ENCODE measurements around the gene IGSF9. TPM values are rescaled to one million over a fixed set of nuclear protein-coding genes. Genes with fewer than 3 reads are reported as not detected.
"Not testable (repeated sequence)": the region's sequence is repeated elsewhere in the genome, so short reads cannot be mapped to it uniquely, and the experiment has no call there.

The IGSF9 gene
- total RNA-seq, 1 experiment from 2014 or later, result 0.03 TPM

GRCh38 chr1:159915571-159916241 is 29.7 kb downstream of the IGSF9 start:
- no peak for DNase-seq (ENCODE audit: low read depth)
- in situ Hi-C loops (cut with HindIII; ENCODE audit: low pct_unique_long_range_greater_than_20kb, low sequenced_read_pairs), result no loop called here

- in situ Hi-C loops (cut with HindIII; ENCODE audit: low pct_unique_long_range_greater_than_20kb, low sequenced_read_pairs), result no loop called here
- DNase-seq (ENCODE audit: low read depth), result no peak
Observed at GRCh38 chr1:159914252-159915018, 31.0 kb downstream of the IGSF9 start.

- in situ Hi-C loops (cut with HindIII; ENCODE audit: low pct_unique_long_range_greater_than_20kb, low sequenced_read_pairs), result no loop called here
- DNase-seq (ENCODE audit: low read depth), result no peak
Observed at GRCh38 chr1:159913451-159914192, 31.8 kb downstream of the IGSF9 start.

GRCh38 chr1:159911326-159912070 is 33.9 kb downstream of the IGSF9 start:
- DNase-seq (ENCODE audit: low read depth), result no peak
- in situ Hi-C loops (cut with HindIII; ENCODE audit: low pct_unique_long_range_greater_than_20kb, low sequenced_read_pairs), result no loop called here

GRCh38 chr1:159908031-159908940 is 37.1 kb downstream of the IGSF9 start:
- DNase-seq (ENCODE audit: low read depth), result no peak
- in situ Hi-C loops (cut with HindIII; ENCODE audit: low pct_unique_long_range_greater_than_20kb, low sequenced_read_pairs), result no loop called here

- DNase-seq (ENCODE audit: low read depth), result no peak
Observed at GRCh38 chr1:159906960-159907359, 38.5 kb downstream of the IGSF9 start.

GRCh38 chr1:159904036-159904435 is 41.4 kb downstream of the IGSF9 start:
- in situ Hi-C loops (cut with HindIII; ENCODE audit: low pct_unique_long_range_greater_than_20kb, low sequenced_read_pairs); DNase-seq (ENCODE audit: low read depth): not testable (repeated sequence)

More at GRCh38 chr1:159906960-159907359, 38.5 kb downstream of the IGSF9 start:
- in situ Hi-C loops (cut with HindIII; ENCODE audit: low pct_unique_long_range_greater_than_20kb, low sequenced_read_pairs), result no loop called here

GRCh38 chr1:159902541-159902940 is 42.9 kb downstream of the IGSF9 start:
- in situ Hi-C loops (cut with HindIII; ENCODE audit: low pct_unique_long_range_greater_than_20kb, low sequenced_read_pairs), result no loop called here
- DNase-seq (ENCODE audit: low read depth), result no peak

- in situ Hi-C loops (cut with HindIII; ENCODE audit: low pct_unique_long_range_greater_than_20kb, low sequenced_read_pairs), result no loop called here
- no peak for DNase-seq (ENCODE audit: low read depth)
Observed at GRCh38 chr1:159900755-159901360, 44.6 kb downstream of the IGSF9 start.

GRCh38 chr1:159900086-159900680 is 45.2 kb downstream of the IGSF9 start, which contains the start of gene CFAP45:
Gene CFAP45, minus strand, starts transcription at chr1:159900165. Its CDS starts 67 bp downstream, at chr1:159900098.
- DNase-seq (ENCODE audit: low read depth), result no peak
- in situ Hi-C loops (cut with HindIII; ENCODE audit: low pct_unique_long_range_greater_than_20kb, low sequenced_read_pairs), result no loop called here

- DNase-seq (ENCODE audit: low read depth), result not testable (repeated sequence)
- in situ Hi-C loops (cut with HindIII; ENCODE audit: low pct_unique_long_range_greater_than_20kb, low sequenced_read_pairs), result loop anchor here (25.0 kb wide), 1 partner anchor 112 kb away; the partner anchor contains the start of gene DUSP23
Observed at GRCh38 chr1:159899634-159900033, 45.8 kb downstream of the IGSF9 start.

- in situ Hi-C loops (cut with HindIII; ENCODE audit: low pct_unique_long_range_greater_than_20kb, low sequenced_read_pairs), result loop anchor here (25.0 kb wide), 1 partner anchor 111 kb away; the partner anchor contains the start of gene DUSP23
- no peak for DNase-seq (ENCODE audit: low read depth)
Observed at GRCh38 chr1:159898527-159898926, 46.9 kb downstream of the IGSF9 start.

GRCh38 chr1:159897962-159898361 is 47.5 kb downstream of the IGSF9 start:
- DNase-seq (ENCODE audit: low read depth), result no peak
- in situ Hi-C loops (cut with HindIII; ENCODE audit: low pct_unique_long_range_greater_than_20kb, low sequenced_read_pairs), result loop anchor here (25.0 kb wide), 1 partner anchor 111 kb away; the partner anchor contains the start of gene DUSP23

- in situ Hi-C loops (cut with HindIII; ENCODE audit: low pct_unique_long_range_greater_than_20kb, low sequenced_read_pairs), result loop anchor here (25.0 kb wide), 1 partner anchor 109 kb away; the partner anchor contains the start of gene DUSP23
- no peak for DNase-seq (ENCODE audit: low read depth)
Observed at GRCh38 chr1:159896546-159896930, 48.9 kb downstream of the IGSF9 start.

- DNase-seq (ENCODE audit: low read depth), result no peak
- in situ Hi-C loops (cut with HindIII; ENCODE audit: low pct_unique_long_range_greater_than_20kb, low sequenced_read_pairs), result loop anchor here (25.0 kb wide), 1 partner anchor 109 kb away; the partner anchor contains the start of gene DUSP23
Observed at GRCh38 chr1:159895836-159896545, 49.4 kb downstream of the IGSF9 start.

- no peak for DNase-seq (ENCODE audit: low read depth)
- in situ Hi-C loops (cut with HindIII; ENCODE audit: low pct_unique_long_range_greater_than_20kb, low sequenced_read_pairs), result loop anchor here (25.0 kb wide), 1 partner anchor 108 kb away; the partner anchor contains the start of gene DUSP23
Observed at GRCh38 chr1:159895286-159895685, 50.1 kb downstream of the IGSF9 start.

Data from Caki2 (cell line).